HG03432 (cell line): Measurements from ENCODE around the gene ZSCAN5C.
"Not testable (repeated sequence)": the region's sequence is repeated elsewhere in the genome, so short reads cannot be mapped to it uniquely, and the experiment has no call there.

ENCODE experiments used
- ATAC-seq: cut with Tn5 transposase; IDR thresholded peaks from one replicate; pipeline ENCODE4 v1.9.1; 2021; ENCODE audit warnings: mild to moderate bottlenecking, moderate library complexity; ENCODE audit not compliant: unreplicated experiment

Gene ZSCAN5C

GRCh38 chr19:56191711-56192110, 10.4 kb upstream of the ZSCAN5C start:
- no peak for ATAC-seq

DNA sequence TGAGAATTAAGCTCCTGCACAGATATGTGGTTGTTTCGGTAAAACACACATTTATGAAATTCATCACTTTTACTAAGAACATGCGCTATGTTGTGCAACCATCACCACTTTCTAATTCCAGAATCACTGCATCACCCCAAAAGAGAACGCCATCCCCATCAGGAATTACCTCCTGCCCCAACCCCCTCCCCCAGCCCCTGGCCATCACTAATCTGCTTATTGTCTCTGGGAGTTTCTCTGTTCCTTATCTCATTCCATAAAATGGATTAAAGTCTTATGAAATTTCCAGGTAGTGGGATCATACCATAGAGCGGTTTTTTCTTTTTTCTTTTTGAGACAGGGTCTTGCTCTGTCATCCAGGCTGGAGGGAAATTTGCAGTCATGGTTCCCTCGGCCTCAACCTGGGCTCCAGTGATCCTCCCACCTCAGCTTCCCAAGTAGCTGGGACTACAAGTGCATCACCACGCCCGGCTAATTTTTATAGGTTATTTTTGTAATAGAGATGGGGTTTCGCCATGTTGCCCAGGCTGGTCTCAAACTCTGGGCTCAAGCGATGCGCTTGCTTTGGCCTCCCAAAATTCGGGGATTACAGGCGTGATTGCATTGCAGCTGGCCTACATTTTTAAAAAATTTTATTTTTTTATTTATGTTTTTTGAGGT, 8.0 kb upstream of the ZSCAN5C start:
- no peak for ATAC-seq

DNA sequence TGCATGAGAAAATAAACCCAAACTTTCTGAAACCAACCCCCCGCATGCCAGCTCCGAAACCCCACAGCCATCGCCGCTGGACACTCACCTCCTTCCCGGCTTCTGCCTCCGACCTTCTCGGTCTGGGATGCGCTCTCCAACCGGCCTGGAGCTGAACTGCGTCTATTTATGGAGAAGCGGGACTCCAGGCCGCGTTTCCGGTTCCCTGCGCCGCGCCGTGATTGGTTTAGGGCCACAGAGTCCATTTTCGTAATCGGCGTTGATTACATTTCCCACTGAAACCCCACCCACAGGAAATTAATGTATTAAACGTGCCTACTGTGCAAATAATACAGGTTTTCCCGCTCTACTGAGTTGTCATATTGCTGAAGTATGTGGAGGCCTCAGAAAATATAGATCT, 4.4 kb upstream of the ZSCAN5C start, which contains the start of gene ZSCAN5B:
TSS of gene ZSCAN5B (minus strand) at position 138 of the 400 bp plus-strand sequence. CDS start 4,731 bp downstream, outside the sequence.
- ATAC-seq: not testable (repeated sequence)

DNA sequence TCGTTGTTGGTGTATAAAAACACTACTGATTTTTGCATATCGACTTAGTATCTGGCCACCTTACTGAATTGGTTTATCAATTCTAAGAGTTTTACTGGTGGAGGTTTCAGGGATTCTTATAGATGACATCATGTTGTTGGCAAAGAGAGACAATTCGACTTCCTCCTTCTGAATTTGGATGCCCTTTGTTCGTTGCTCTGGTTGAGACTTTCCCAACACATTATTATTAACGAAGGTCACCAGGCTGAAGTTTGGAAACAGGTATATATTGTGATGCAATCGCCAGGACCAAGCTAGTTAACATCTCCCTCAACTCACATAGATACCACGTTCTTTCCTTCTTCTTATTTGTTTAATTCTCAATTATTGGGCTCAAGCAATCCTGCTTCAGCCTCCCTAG, 2.4 kb upstream of the ZSCAN5C start:
- no peak for ATAC-seq

- ATAC-seq: not testable (repeated sequence)
Observed at GRCh38 chr19:56207581-56207980, 5.5 kb downstream of the ZSCAN5C start.

DNA sequence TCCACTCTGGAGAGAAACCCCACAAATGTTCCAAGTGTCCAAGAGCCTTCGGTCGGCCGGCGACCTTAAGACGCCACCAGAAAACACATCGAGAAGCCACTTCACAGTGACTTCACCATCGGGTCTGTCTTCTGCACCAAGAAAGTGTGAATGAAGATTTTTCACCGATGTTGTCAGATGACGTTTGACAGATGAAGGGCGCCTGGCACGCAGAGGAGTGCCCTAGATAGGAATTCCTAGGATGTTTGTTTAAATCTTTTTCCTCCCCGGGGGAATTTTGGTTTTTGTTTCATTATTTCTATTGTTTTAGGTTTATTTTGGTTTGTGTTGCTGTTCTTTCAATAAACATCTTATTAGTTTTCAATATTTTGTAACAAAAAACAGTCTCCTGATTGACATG, 7.0 kb downstream of the ZSCAN5C start:
- ATAC-seq: no peak

DNA sequence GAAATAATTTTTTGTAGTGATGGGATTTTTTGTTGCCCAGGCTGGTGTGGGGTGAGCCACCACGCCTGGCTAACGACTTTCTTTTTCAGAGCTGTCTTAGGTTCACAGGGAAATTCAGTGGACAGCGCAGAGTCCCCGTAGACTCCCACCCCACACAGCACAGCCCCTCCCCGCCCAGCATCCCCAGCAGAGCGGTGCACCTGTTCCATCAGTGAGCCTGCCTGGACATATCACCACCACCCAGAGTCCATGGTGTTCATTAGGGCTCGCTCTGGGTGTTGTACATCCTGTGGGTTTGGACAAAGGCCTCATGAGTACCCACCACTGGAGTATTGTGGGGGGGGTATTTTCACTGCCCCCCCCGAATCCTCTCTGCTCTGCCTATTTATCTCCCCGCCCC, 8.0 kb downstream of the ZSCAN5C start:
- ATAC-seq: not testable (repeated sequence)

GRCh38 chr19:56211718-56212117, 9.6 kb downstream of the ZSCAN5C start:
- no peak for ATAC-seq

DNA sequence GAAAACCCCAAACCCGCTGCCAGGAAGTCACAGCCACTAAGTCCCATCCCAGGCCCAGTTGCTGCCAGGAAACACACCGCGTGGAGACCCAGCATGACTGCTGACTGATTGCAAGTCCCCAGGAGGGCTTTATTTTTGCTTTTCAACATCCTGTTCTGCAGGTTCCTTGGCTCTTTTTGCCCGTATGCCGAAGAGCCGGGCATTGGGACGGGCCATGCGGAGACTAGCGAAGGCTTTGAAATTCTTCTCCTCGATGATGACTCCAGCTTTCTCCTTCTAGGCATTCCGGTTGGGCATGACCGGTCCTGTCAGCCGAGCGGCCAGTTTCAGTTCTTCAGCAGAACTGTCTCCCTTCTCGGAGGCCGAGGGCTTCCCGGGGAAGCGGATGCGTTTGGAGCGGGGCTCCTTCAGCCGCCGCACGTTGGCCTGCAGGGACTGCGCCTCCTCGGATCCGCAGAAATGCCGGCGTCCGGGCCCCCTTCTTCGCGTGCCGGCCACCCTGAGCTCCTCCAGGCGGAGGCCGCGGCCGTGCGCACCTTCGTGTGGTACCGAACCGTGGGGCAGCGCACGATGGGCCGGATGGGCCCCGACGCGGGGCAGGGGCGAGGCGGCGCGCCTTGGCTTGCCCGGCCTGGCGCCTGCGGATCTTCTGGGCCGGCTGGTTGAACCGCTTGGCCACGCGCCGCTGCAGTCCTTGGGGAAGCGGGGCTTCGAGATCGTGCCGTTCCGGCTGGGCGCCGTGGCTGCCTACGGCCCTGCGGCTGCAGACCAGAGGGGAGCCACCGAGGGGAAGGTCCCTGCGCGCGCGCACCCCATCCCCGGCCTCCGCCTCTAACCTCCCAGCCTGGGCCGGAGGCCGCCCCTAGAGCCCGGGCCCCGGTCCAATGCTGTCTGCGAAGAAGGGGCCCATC, 15.2 kb downstream of the ZSCAN5C start:
- no peak for ATAC-seq

- no peak for ATAC-seq
Observed at GRCh38 chr19:56218961-56219360, 16.9 kb downstream of the ZSCAN5C start.

DNA sequence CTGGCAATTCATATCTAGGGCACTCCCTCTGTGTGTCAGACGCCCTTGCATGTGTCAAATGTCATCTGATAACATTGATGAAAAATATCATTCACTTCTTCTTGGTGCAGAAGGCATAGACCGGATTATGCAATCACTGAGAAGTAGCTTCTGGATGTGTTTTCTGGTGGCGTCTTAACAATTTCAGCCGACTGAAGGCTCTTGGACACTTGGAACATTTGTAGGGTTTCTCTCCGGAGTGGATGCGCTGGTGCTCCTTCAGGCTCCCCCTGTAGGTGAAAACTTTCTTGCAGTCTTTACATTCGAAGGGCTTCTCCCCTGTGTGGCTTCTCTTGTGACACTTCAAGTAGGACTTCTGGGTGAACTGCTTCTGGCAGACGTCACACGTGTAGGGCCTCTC, 19.4 kb downstream of the ZSCAN5C start:
- ATAC-seq: not testable (repeated sequence)

GRCh38 chr19:56221851-56222250, 19.8 kb downstream of the ZSCAN5C start:
- no peak for ATAC-seq

DNA sequence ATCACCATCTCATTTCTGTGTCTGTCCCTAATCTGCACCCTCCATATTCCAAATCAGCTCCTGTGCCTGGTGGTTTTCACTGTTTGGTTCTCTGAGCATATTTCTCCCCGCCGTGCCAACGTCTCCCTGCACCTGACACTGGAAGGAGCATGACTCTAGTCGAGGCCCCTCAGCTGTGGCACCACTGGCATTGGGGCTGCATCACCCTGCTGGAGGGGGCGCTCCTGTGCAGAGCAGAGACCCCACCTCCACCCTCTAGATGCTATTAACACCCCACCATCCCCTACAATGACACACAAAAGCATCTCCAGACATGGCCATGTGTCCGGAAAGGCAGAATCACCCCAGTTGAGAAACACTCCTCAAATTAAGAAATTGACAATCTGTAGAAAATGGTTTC, 20.8 kb downstream of the ZSCAN5C start:
- no peak for ATAC-seq

- no peak for ATAC-seq
Observed at GRCh38 chr19:56223481-56223880, 21.4 kb downstream of the ZSCAN5C start.

DNA sequence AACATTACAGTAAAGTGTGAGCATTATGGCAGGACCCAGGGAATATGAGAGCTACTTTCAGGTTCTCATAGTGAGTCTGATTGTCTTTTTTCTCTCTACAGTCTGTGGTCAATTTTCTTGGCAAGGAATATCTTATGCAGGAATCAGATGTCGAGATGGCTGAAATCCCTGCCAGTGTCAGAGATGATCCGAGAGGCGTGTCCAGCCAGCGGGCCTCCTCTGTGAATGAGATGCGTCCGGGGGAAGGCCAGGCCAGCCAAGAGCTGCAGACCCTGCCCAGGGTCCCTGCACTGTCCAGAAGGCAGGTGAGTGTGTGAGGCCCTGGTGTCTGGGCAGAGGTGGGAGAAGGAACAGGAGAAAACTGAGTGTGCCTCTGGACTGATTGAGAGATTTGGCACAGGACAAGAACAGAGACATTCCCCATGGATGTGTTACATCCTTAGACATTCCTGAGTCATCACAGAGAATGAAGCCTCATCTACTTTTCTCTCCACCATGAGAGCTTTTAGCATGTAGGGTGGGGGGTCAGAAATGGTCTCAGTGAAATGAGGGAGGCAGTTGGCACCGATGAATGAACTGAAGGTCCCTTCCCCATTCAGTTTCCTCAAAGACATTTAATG, 43.2 kb downstream of the ZSCAN5C start:
- no peak for ATAC-seq

DNA sequence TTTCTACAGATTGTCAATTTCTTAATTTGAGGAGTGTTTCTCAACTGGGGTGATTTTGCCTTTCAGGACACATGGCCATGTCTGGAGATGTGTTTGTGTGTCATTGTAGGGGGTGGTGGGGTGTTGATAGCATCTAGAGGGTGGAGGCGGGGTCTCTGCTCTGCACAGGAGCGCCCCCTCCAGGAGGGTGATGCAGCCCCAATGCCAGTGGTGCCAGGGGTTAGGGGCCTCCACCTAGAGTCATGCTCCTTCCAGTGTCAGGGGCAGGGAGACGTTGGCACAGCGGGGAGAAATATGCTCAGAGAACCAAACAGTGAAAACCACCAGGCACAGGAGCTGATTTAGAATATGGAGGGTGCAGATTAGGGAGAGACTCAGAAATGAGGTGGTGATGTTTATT, 43.7 kb downstream of the ZSCAN5C start:
- ATAC-seq: not testable (repeated sequence)

- not testable (repeated sequence) for ATAC-seq
Observed at GRCh38 chr19:56248736-56249338, 46.8 kb downstream of the ZSCAN5C start.

DNA sequence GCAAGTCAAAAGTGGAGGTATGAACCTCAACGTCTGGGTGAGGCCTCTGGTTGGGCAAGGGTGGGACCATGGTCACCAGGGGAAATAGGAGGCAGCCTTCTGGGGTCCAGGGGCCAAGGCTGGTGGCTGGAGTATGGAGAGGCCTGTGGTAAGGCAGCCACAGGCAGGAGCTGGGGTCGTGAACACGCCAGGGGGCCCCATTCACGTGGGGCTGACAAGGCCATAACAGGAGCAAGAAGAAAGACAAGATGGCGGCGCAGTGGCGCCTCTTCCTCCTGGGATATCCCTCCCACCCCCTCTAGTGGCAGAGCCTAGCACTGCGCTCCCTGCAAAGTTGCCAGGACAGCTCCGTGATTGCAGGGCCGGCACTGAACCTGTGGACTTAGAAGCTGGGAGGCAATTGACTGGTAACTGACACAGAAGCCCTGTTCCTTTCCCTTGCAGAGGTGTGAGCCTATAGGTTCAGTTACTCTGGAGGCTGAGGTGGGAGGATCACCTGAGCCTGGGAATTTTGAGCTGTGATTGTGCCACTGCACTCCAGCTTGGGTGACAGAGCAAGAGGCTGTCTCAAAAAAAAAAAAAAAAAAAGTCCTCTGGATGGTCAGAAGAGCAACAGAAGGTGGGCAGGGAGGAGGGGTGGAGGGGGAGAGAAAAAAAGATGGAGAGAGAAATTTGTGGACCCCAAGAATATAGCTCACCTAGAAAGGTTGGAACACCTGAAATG, 50.8 kb downstream of the ZSCAN5C start:
- no peak for ATAC-seq

DNA sequence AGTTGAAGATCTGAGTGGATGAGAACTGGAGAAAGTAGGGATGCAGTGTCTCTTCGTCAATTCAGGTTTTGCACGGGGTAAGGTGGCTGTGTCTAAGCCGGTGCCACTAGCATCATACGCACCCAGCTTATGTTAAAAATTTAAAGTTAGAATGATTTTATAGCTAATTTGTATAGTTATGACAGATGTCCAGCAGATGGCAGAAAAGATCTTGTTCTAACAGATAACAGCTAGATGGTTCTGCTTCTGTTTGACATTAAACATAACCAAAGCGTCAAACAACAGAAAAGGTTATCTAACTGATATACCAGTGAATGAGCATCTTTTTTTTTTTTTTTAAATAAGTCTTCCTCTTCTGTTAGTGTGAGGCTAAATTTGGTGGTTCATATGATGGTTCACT, 51.7 kb downstream of the ZSCAN5C start:
- no peak for ATAC-seq

DNA sequence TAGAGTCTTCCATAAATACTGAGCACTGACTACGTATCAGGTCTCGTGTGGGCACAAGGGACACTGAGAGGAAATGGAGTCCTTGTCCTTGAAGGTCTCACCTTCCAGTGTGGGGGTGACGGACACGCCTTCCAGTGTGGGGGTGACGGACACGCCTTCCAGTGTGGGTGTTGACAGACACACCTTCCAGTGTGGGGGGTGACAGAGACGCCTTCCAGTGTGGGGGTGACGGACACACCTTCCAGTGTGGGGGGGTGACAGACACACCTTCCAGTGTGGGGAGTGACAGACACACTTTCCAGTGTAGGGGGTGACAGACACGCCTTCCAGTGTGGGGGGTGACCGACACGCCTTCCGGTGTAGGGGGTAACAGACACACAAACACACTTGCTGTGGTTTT, 56.2 kb downstream of the ZSCAN5C start:
- no peak for ATAC-seq
